HG02943 (cell line): ENCODE measurements around the gene USP50.
"Not testable (repeated sequence)": the region's sequence is repeated elsewhere in the genome, so short reads cannot be mapped to it uniquely, and the experiment has no call there.

ENCODE experiments used
- ATAC-seq: cut with Tn5 transposase; IDR thresholded peaks from one replicate; pipeline ENCODE4 v1.9.1; 2021; ENCODE audit warnings: mild to moderate bottlenecking, low read depth, moderate library complexity; ENCODE audit not compliant: unreplicated experiment

Gene USP50

GRCh38 chr15:50546566-50546965, at the start of gene USP50:
USP50 (minus strand) TSS chr15:50546666; CDS start chr15:50546525, 141 bp downstream.
- no peak for ATAC-seq

- no peak for ATAC-seq
Observed at GRCh38 chr15:50594311-50594710, 47.8 kb upstream of the USP50 start.

GRCh38 chr15:50593761-50594160, 47.3 kb upstream of the USP50 start:
- no peak for ATAC-seq

GRCh38 chr15:50590288-50590687, 43.8 kb upstream of the USP50 start:
- ATAC-seq = no peak

GRCh38 chr15:50577492-50577891, 31.0 kb upstream of the USP50 start:
- no peak for ATAC-seq

- no peak for ATAC-seq
Observed at GRCh38 chr15:50576166-50576565, 29.7 kb upstream of the USP50 start.

GRCh38 chr15:50573842-50574241, 27.4 kb upstream of the USP50 start:
- ATAC-seq = not testable (repeated sequence)

GRCh38 chr15:50563756-50564155, 17.3 kb upstream of the USP50 start:
- no peak for ATAC-seq

- no peak for ATAC-seq
Observed at GRCh38 chr15:50562735-50563640, 16.5 kb upstream of the USP50 start.

GRCh38 chr15:50558012-50558411, 11.5 kb upstream of the USP50 start:
- no peak for ATAC-seq

GRCh38 chr15:50556642-50557371, 10.3 kb upstream of the USP50 start:
- ATAC-seq = no peak

- ATAC-seq = no peak
Observed at GRCh38 chr15:50552238-50552637, 5.8 kb upstream of the USP50 start.

- no peak for ATAC-seq
Observed at GRCh38 chr15:50549326-50549725, 2.9 kb upstream of the USP50 start.

- ATAC-seq = no peak
Observed at GRCh38 chr15:50544368-50544767, 2.1 kb downstream of the USP50 start.

- no peak for ATAC-seq
Observed at GRCh38 chr15:50543556-50543955, 2.9 kb downstream of the USP50 start.

GRCh38 chr15:50542887-50543210, 3.6 kb downstream of the USP50 start:
- no peak for ATAC-seq

GRCh38 chr15:50531766-50532165, 14.7 kb downstream of the USP50 start:
- ATAC-seq = no peak

- ATAC-seq = no peak
Observed at GRCh38 chr15:50531163-50531562, 15.3 kb downstream of the USP50 start.

- ATAC-seq = no peak
Observed at GRCh38 chr15:50523851-50524251, 22.6 kb downstream of the USP50 start.

- no peak for ATAC-seq
Observed at GRCh38 chr15:50519740-50520425, 26.6 kb downstream of the USP50 start.

- ATAC-seq = no peak
Observed at GRCh38 chr15:50513001-50513400, 33.5 kb downstream of the USP50 start.
